Measurements from ENCODE around the gene TMPRSS2.
A peak's percentile ranks its signal among the peaks of the same experiment; 100 is the strongest.
"Not testable (repeated sequence)": the region's sequence is repeated elsewhere in the genome, so short reads cannot be mapped to it uniquely, and the experiment has no call there.

Gene TMPRSS2

DNA sequence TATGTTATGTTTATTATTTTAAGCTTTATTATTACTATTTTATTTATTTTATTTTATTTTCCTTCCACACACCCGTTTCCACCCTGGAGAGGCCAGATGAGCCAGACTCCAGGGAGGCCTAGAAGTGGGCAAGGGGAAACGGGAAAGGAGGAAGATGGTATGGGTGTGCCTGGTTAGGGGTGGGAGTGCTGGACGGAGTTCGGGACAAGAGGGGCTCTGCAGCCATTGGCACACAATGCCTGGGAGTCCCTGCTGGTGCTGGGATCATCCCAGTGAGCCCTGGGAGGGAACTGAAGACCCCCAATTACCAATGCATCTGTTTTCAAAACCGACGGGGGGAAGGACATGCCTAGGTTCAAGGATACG lies 82.4 kb downstream of the TMPRSS2 start:
- peak; percentile 30 for DNase-seq

- not testable (repeated sequence) for DNase-seq
Measured at GRCh38 chr21:41423305-41423636, 84.7 kb downstream of the TMPRSS2 start.

- DNase-seq: no peak
Measured at GRCh38 chr21:41422546-41423304, 85.2 kb downstream of the TMPRSS2 start.

DNA sequence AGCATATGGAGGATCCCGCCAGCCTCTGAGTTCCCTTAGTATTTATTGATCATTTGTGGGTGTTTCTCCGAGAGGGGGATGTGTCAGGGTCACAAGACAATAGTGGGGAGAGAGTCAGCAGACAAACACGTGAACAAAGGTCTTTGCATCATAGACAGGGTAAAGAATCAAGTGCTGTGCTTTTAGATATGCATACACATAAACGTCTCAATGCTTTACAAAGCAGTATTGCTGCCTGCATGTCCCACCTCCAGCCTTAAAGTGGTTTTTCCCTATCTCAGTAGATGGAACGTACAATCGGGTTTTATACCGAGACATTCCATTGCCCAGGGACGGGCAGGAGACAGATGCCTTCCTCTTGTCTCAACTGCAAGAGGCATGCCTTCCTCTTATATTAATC lies 87.0 kb downstream of the TMPRSS2 start:
- DNase-seq: not testable (repeated sequence)

DNA sequence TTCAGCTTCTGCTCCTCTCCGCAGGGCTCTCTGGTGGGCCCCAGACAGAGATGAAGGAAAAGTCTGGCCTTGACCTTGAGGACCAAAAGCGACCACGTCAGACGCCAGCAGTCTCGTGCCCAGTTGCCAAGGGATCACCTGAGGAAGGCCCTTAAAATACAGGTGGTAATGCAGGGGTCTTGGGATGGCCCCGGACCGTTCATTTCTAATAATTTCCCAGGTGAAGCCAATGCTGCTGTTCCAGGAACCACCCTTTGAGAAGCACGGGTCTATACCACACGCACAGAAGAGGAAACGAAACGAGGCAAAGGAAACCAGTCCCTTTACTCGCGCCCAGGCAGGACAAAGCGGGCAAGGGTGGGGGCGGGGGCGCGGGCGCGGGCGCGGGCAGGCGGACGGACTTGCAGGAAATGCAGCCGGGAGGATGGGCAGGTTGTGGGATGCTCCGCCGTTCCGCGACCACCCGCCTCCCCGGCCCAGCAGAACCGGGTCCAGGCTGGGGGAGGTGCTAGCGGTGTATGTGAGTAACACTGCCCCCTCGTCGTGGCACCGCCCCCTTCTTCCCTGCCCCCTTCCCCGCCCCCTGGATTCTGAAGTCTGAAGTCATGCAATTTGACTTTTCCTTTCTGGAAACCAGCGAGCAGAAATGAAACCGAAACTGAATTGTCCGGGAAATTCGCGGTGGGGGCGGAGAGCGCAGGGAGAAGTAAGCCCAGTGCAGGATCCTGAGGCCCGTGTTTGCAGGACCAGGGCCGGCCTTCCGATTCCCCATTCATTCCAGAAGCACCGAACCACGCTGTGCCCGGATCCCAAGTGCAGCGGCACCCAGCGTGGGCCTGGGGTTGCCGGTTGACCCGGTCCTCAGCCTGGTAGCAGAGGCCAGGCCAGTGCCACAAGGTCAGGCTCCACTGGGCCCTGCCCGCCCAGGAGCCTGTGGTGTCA lies 87.8 kb downstream of the TMPRSS2 start:
- peak; percentile 96 for DNase-seq

DNA sequence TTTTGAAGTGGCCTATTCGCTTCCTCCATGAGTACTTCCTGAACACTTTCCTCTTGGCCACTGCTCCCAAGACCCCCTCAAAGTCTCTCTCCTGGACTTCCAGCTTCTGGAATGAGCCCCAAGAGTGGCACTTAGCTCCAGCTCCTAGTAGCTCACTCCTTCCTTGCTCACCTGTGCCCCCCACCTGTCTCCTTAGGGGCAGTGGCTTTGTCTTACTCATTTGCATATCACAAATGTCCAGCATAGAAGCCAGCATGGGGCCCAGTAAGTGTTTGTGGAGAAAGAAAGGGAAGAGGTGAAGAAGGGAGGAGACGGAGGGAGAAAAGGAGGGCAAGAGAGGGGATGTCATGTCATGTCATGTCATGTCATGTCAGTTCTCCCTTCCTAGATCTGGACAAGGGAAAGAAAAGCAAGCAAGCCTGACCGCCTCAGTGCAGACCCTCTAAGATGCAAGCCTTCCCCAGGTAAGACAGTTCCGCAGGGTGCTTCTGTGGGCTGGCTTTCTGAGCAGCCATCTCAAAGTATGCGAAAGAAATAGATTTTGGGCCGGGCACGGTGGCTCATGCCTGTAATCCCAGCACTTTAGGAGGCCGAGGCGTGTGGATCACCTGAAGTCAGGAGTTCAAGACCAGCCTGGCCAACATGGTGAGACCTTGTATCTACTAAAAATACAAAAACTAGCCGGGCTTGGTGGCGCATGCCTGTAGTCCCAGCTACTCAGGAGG lies 88.8 kb downstream of the TMPRSS2 start:
- no peak for DNase-seq

DNA sequence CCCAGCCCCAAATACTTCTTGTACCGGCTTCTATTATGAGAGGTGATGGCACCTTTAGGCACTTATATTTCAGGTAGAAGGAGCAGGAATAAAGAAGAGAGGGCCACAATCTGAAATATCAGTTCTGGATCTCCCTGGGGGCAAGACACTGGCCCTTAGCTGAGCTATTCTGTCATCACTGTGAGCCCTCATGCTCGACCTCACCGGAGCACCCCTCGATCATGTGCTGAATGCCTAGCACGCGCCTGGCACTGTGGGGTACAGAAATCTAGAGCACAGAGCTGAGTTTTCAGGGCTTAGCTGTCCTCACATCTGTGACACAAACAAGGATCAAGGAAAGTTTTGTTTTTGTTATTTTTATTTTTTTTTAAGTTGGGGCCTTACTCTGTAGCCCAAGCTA lies 89.6 kb downstream of the TMPRSS2 start:
- DNase-seq: no peak

DNA sequence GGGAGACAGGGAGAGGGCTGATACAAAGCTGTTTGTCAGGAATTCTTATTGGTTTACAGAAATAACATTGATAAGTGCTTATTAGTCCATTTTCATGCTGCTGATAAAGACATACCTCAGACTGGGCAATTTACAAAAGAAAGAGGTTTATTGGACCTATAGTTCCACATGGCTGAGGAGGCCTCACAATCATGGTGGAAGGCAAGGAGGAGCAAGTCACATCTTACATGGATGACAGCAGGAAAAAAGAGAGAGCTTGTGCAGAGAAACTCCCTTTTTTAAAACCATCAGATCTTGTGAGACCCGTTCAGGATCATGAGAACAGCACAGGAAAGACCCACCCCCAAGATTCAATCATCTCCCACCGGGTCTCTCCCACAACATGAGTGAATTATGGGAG lies 90.5 kb downstream of the TMPRSS2 start:
- not testable (repeated sequence) for DNase-seq
